ENCODE results near the gene IL31. TPM values are rescaled to one million over a fixed set of nuclear protein-coding genes. Genes with fewer than 3 reads are reported as not detected.

IL31 gene
- total RNA-seq, 1 donor from 2014 or later = not detected

- Mint-ChIP-seq H3K4me1 (ENCODE audit: unreplicated experiment) (no peaks in the 10 kb centered on the region), H3K27ac (ENCODE audit: unreplicated experiment) (no peak overlapping the region), H3K9me3 (ENCODE audit: unreplicated experiment) (no peaks in the 10 kb centered on the region), H3K36me3 (ENCODE audit: low read depth, unreplicated experiment) (no peaks in the 10 kb centered on the region), H3K4me3 (ENCODE audit: unreplicated experiment) (no peak overlapping the region), H3K27me3 (ENCODE audit: unreplicated experiment) (peaks cover 4% of the 10 kb centered on the region)
- no peak for DNase-seq (ENCODE audit: low spot score)
- TF ChIP-seq CTCF (IDR thresholded peaks at IDR 0.05; ENCODE audit: unreplicated experiment) = no peak
Measured at GRCh38 chr12:122158700-122159285, 15.2 kb downstream of the IL31 start.

- Mint-ChIP-seq H3K27me3 (ENCODE audit: unreplicated experiment) (peaks cover 5% of the 10 kb centered on the region), H3K9me3 (ENCODE audit: unreplicated experiment) (no peaks in the 10 kb centered on the region), H3K4me1 (ENCODE audit: unreplicated experiment) (no peaks in the 10 kb centered on the region), H3K4me3 (ENCODE audit: unreplicated experiment) (no peak overlapping the region), H3K36me3 (ENCODE audit: low read depth, unreplicated experiment) (no peaks in the 10 kb centered on the region), H3K27ac (ENCODE audit: unreplicated experiment) (no peak overlapping the region)
- TF ChIP-seq CTCF (IDR thresholded peaks at IDR 0.05; ENCODE audit: unreplicated experiment) = no peak
- no peak for DNase-seq (ENCODE audit: low spot score)
Measured at GRCh38 chr12:122155705-122156104, 18.3 kb downstream of the IL31 start.

GRCh38 chr12:122152754-122153153 is 21.3 kb downstream of the IL31 start:
- Mint-ChIP-seq H3K27me3 (ENCODE audit: unreplicated experiment) (peaks cover 11% of the 10 kb centered on the region), H3K4me3 (ENCODE audit: unreplicated experiment) (no peak overlapping the region), H3K27ac (ENCODE audit: unreplicated experiment) (no peak overlapping the region), H3K36me3 (ENCODE audit: low read depth, unreplicated experiment) (no peaks in the 10 kb centered on the region), H3K4me1 (ENCODE audit: unreplicated experiment) (peaks cover 9% of the 10 kb centered on the region), H3K9me3 (ENCODE audit: unreplicated experiment) (no peaks in the 10 kb centered on the region)
- TF ChIP-seq CTCF (IDR thresholded peaks at IDR 0.05; ENCODE audit: unreplicated experiment) = no peak
- no peak for DNase-seq (ENCODE audit: low spot score)

GRCh38 chr12:122150127-122150681 is 23.8 kb downstream of the IL31 start:
- no peaks in the 10 kb centered on the region for H3K9me3 Mint-ChIP-seq (ENCODE audit: unreplicated experiment)
- H3K27ac Mint-ChIP-seq (ENCODE audit: unreplicated experiment) = no peak overlapping the region
- TF ChIP-seq CTCF (IDR thresholded peaks at IDR 0.05; ENCODE audit: unreplicated experiment) = no peak
- no peaks in the 10 kb centered on the region for H3K36me3 Mint-ChIP-seq (ENCODE audit: low read depth, unreplicated experiment)
- DNase-seq (ENCODE audit: low spot score) = no peak
- peaks cover 12% of the 10 kb centered on the region for H3K27me3 Mint-ChIP-seq (ENCODE audit: unreplicated experiment)
- H3K4me1 Mint-ChIP-seq (ENCODE audit: unreplicated experiment) = peaks cover 9% of the 10 kb centered on the region
- H3K4me3 Mint-ChIP-seq (ENCODE audit: unreplicated experiment) = no peak overlapping the region

- TF ChIP-seq CTCF (IDR thresholded peaks at IDR 0.05; ENCODE audit: unreplicated experiment) = no peak
- Mint-ChIP-seq H3K4me3 (ENCODE audit: unreplicated experiment) (no peak overlapping the region), H3K36me3 (ENCODE audit: low read depth, unreplicated experiment) (peaks cover 5% of the 10 kb centered on the region), H3K4me1 (ENCODE audit: unreplicated experiment) (peaks cover 9% of the 10 kb centered on the region), H3K27ac (ENCODE audit: unreplicated experiment) (no peak overlapping the region), H3K9me3 (ENCODE audit: unreplicated experiment) (peaks cover 2% of the 10 kb centered on the region), H3K27me3 (ENCODE audit: unreplicated experiment) (peaks cover 15% of the 10 kb centered on the region)
- DNase-seq (ENCODE audit: low spot score) = no peak
Measured at GRCh38 chr12:122148657-122149056, 25.4 kb downstream of the IL31 start.

All from endothelial cell (in vitro differentiated cells).